Islet precursor cell (in vitro differentiated cells): ENCODE data around the gene CFL1.

ENCODE experiments used
- DNase-seq: peaks from one replicate; pipeline ENCODE4 v3.0.0-alpha.2; 2018

The CFL1 gene

GRCh38 chr11:65869643-65870306, 11.8 kb upstream of the CFL1 start:
- DNase-seq: no peak

DNA sequence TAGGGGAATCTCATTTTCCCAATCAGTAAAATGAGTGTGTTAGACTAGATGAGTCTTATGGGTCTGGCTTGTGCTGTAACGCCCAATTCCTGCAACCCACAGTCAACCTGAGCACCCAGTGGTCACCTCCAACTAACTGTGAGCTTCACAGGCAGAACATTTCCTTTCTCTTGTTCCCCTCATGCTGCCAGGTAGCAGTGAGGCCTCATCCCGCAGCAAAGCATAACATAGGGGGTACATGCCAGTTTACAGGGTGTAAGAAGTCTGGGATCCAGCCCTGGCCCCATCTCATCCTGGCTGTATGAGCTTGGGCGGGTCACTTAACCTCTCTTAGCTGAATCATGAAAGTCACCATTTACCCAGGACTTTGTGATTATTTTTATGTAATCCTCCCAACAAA, 10.9 kb upstream of the CFL1 start:
- no peak for DNase-seq

DNA sequence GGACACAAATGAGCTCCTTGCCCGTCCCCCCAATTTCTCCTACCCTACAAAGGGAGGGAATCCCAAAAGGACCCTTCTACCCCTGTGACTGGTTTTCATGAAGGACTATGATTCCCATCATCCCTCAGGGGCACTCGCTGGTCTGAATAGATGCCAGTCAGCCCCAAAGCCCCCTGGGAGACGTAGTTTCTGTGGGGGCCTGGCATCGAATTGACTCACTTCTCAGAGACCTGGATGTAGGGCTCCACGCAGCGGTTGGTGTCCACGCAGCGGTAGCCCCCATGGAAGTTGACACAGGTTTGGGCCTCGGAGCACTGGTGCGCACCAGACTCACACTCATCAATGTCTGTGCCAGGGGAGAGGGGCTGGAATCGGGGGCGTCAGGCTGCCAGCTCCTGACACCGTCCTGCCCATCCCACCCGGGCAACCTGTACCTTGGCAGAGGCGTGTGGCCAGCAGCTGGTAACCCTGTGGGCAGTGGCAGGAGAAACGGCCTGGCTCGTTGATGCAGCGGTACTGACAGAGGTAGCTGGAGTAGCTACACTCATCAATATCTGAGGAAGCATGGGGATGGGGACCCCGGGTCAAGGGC, 10.2 kb upstream of the CFL1 start:
- no peak for DNase-seq

DNA sequence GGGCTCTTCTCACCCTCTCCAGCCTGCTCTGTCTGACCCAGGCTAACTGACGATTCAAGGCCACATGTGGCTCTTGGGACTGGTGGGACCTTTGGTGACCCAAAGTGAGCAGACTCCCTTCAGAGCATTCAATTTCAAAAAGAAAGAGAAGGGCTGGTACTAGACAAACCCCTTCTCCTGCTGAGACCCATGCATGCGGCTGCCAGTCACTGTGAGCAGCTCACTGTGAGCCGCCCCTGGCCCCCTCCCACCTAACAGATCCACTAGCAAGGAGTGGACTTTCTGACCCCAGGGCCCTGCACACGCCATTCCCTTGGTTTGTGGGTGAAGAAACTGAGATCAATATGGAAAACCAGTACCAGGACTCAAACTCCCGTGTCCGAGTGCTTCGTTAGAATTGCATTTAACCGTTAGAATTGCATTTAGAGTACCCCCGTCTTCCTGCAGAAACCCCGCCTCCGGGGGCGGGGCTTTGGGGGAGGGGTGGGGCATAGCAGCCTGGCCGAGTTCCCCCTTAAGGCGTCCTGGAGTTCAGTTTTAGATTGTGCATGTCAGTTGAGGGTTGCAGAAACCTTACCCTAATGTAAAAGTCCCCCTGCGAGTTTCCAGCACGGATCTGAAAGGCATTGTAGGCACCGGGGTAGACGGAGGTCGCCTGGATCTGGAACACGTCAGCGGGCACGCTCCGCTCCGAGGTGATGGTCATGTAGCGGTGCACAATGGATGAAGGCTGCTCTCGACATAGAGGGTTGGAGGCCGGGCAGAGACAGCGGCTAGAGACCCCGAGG, 9.5 kb upstream of the CFL1 start:
- DNase-seq: peak; percentile 62

- no peak for DNase-seq
Observed at GRCh38 chr11:65866509-65867283, 8.7 kb upstream of the CFL1 start.

- DNase-seq: no peak
Observed at GRCh38 chr11:65865550-65866172, 7.7 kb upstream of the CFL1 start.

- no peak for DNase-seq
Observed at GRCh38 chr11:65864706-65865471, 6.9 kb upstream of the CFL1 start.

DNA sequence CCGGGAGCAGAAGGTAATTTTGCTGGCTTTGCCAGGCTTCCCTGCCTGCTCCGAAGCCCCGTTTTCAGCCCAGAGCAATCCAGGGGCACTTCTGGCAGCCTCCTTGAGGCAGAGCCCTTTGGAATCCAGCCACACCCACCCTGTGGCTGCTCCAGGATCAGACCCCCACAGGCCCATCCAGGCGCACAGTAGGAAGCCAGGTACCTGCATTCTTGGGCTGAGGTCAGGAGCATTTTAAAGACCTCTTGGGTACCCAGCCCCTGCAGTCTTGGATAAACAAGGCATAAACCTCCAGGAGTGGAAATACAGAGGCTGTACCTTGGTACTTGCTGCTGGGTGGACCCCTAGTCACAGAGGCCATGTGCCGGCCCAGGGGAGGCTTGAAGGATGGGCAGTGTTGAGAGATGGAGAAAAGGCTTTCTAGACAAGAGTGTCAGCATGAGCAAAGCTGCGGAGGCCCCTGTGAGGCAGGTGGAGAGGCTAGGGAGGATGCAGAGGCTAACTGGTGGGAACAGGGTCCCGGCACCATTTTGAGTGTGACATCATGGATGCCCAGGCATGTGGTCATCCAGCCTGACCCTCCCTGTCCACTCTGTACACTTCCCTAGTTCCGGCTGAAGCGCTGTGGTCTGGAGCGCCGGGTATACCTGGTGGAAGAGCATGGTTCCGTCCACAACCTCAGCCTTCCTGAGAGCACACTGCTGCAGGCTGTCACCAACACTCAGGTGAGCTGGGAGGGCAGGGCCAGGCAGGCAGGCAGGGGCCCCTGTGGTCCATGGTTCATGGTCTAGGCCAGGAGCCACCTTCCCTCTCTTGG, 6.1 kb upstream of the CFL1 start:
- no peak for DNase-seq

DNA sequence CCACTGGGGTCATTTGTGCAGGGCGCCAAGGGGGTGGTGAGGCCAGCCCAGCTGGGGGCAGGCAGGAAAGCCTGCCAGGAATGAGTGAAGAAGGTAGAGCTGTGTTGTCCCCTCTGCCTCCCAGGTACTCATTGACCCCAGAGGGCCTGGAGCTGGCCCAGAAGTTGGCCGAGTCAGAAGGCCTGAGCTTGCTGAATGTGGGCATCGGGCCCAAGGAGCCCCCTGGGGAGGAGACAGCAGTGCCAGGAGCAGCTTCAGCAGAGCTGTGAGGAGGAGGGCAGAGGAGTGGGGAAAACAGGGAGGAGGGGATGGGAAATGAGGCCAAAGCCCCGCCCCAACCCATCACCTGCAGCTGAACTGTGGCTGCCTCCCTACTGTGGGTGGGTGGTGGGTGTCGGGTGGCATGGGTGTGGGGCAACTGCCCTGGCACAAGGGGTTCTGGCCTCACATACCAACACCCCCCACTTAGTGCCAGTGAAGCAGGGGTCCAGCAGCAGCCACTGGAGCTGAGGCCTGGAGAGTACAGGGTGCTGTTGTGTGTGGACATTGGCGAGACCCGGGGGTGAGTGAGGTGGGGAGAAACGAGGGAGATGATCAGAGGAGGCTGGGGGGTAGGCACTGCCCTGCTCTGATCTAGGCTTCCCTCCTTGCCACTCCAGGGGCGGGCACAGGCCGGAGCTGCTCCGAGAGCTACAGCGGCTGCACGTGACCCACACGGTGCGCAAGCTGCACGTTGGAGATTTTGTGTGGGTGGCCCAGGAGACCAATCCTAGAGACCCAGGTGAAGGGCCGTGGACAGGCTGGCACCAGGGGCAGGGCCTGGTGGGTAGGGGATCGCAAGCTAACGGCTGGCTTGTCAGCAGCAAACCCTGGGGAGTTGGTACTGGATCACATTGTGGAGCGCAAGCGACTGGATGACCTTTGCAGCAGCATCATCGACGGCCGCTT, 5.2 kb upstream of the CFL1 start:
- DNase-seq: no peak

GRCh38 chr11:65862191-65862735, 4.3 kb upstream of the CFL1 start:
- DNase-seq: no peak

GRCh38 chr11:65861533-65862183, 3.7 kb upstream of the CFL1 start:
- no peak for DNase-seq

GRCh38 chr11:65861165-65861505, 3.2 kb upstream of the CFL1 start:
- DNase-seq: no peak

GRCh38 chr11:65860278-65861164, 2.5 kb upstream of the CFL1 start, which contains the start of gene MUS81:
Gene MUS81, plus strand, starts transcription at chr11:65860433. Its CDS starts 321 bp downstream, at chr11:65860754.
- peak; percentile 98 for DNase-seq

GRCh38 chr11:65859812-65860277, 1.9 kb upstream of the CFL1 start:
- DNase-seq: no peak

GRCh38 chr11:65859095-65859811, 1.3 kb upstream of the CFL1 start:
- DNase-seq: peak; percentile 100

GRCh38 chr11:65858681-65859087, 704 bp upstream of the CFL1 start:
- DNase-seq: no peak

- no peak for DNase-seq
Observed at GRCh38 chr11:65857500-65857852, 504 bp downstream of the CFL1 start.
